Body of pancreas (tissue), 4 donors: ENCODE results near the gene MAP1B.

Experiments
- CTCF ChIP-seq, 7 experiments: fragments of 450-650 bp in 4 of 7; fragments of 200-600 bp in 3 of 7; sonication (generic) in 3 of 7; IDR thresholded peaks; one replicate each; pipeline ENCODE4 v1.5.1; 2016 to 2019; ENCODE audit warnings: antibody characterized with exemption in 7 of 7
- POLR2A ChIP-seq, 3 donors: fragments of 450-650 bp; IDR thresholded peaks; one replicate each; pipeline ENCODE4 v1.6.1; 2016; ENCODE audit warnings: antibody characterized with exemption in 3 of 3, mild to moderate bottlenecking in 2 of 3

- TF ChIP-seq CTCF (IDR thresholded peaks at IDR 0.05) (no peak), POLR2A (IDR thresholded peaks at IDR 0.05) (no peak)
Measured at GRCh38 chr5:72084876-72085275, 22.4 kb upstream of the MAP1B start.
